ENCODE data around the gene NFIA.
"Not testable (repeated sequence)": the region's sequence is repeated elsewhere in the genome, so short reads cannot be mapped to it uniquely, and the experiment has no call there.

The NFIA gene

GRCh38 chr1:61124696-61125095, 42.3 kb downstream of the NFIA start:
- in situ Hi-C loops (cut with HindIII; ENCODE audit: low sequenced_read_pairs), result no loop called here

- in situ Hi-C loops (cut with HindIII; ENCODE audit: low sequenced_read_pairs), result no loop called here
These were observed 42.9 kb downstream of the NFIA start for GRCh38 chr1:61125263-61125662.

- in situ Hi-C loops (cut with HindIII; ENCODE audit: low sequenced_read_pairs), result no loop called here
These were observed 43.5 kb downstream of the NFIA start for GRCh38 chr1:61125895-61126294.

GRCh38 chr1:61126843-61127242, 44.5 kb downstream of the NFIA start:
- in situ Hi-C loops (cut with HindIII; ENCODE audit: low sequenced_read_pairs), result not testable (repeated sequence)

- in situ Hi-C loops (cut with HindIII; ENCODE audit: low sequenced_read_pairs), result no loop called here
These were observed 48.1 kb downstream of the NFIA start for GRCh38 chr1:61130338-61131000.

- in situ Hi-C loops (cut with HindIII; ENCODE audit: low sequenced_read_pairs), result no loop called here
These were observed 48.9 kb downstream of the NFIA start for GRCh38 chr1:61131248-61131647.

GRCh38 chr1:61131716-61132115, 49.4 kb downstream of the NFIA start:
- in situ Hi-C loops (cut with HindIII; ENCODE audit: low sequenced_read_pairs), result no loop called here

GRCh38 chr1:61132176-61132638, 49.8 kb downstream of the NFIA start:
- in situ Hi-C loops (cut with HindIII; ENCODE audit: low sequenced_read_pairs), result no loop called here

GRCh38 chr1:61132645-61133334, 50.4 kb downstream of the NFIA start:
- in situ Hi-C loops (cut with HindIII; ENCODE audit: low sequenced_read_pairs), result no loop called here

GRCh38 chr1:61133335-61134019, 51.1 kb downstream of the NFIA start:
- in situ Hi-C loops (cut with HindIII; ENCODE audit: low sequenced_read_pairs), result no loop called here

GRCh38 chr1:61135291-61135690, 52.9 kb downstream of the NFIA start:
- in situ Hi-C loops (cut with HindIII; ENCODE audit: low sequenced_read_pairs), result no loop called here

GRCh38 chr1:61138305-61138704, 55.9 kb downstream of the NFIA start:
- in situ Hi-C loops (cut with HindIII; ENCODE audit: low sequenced_read_pairs), result no loop called here

- in situ Hi-C loops (cut with HindIII; ENCODE audit: low sequenced_read_pairs), result no loop called here
These were observed 56.8 kb downstream of the NFIA start for GRCh38 chr1:61138921-61139774.

- in situ Hi-C loops (cut with HindIII; ENCODE audit: low sequenced_read_pairs), result no loop called here
These were observed 57.6 kb downstream of the NFIA start for GRCh38 chr1:61139775-61140549.

- in situ Hi-C loops (cut with HindIII; ENCODE audit: low sequenced_read_pairs), result no loop called here
These were observed 58.4 kb downstream of the NFIA start for GRCh38 chr1:61140778-61141177.

- in situ Hi-C loops (cut with HindIII; ENCODE audit: low sequenced_read_pairs), result no loop called here
These were observed 59.1 kb downstream of the NFIA start for GRCh38 chr1:61141288-61142042.

GRCh38 chr1:61142043-61142440, 59.7 kb downstream of the NFIA start:
- in situ Hi-C loops (cut with HindIII; ENCODE audit: low sequenced_read_pairs), result no loop called here

- in situ Hi-C loops (cut with HindIII; ENCODE audit: low sequenced_read_pairs), result no loop called here
These were observed 60.6 kb downstream of the NFIA start for GRCh38 chr1:61142726-61143500.
